Raji (cell line): Measurements from ENCODE around the gene ADRA2B.

Source experiments
- POLR2A ChIP-seq: IDR thresholded peaks from 2 replicates; pipeline ENCODE4 v1.6.1; 2011; ENCODE audit warnings: low read depth, low read length, control low read depth; ENCODE audit not compliant: insufficient read depth

ADRA2B gene

DNA sequence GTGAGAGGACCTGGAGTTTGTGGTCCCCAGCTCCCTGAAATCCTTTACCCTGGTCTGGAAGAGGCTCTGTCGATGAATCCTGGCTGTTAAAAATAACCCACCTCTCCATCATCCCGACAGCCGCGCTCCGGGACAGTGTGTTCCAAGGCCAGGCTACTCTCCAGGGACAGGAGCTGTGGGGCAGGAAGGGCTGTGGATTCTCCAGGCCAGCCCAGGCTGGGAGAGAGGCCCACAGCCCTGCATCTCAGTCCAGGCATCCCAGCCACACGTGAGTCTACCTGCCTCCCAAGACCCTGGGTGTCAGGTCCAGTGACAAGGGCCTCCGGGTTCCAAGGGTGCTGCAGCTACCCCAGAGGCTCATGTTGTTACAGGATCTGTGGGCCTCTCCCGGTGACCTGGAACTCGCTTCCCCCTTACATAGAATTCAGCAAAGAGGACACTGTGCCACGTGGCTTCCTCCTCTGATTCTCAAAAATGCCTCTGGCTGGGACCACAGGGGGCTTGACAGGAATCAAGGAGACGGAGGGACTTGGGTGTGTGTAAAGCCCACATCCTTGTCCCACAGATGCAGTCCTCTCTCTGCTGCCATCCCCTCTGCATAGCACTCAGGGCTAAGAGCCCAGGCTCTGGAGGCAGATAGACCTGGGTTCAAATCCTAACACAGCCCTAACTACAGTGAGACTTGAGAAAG lies 17.3 kb downstream of the ADRA2B start:
- TF ChIP-seq POLR2A = no peak

GRCh38 chr2:96097951-96098823 lies 18.2 kb downstream of the ADRA2B start:
- no peak for TF ChIP-seq POLR2A

DNA sequence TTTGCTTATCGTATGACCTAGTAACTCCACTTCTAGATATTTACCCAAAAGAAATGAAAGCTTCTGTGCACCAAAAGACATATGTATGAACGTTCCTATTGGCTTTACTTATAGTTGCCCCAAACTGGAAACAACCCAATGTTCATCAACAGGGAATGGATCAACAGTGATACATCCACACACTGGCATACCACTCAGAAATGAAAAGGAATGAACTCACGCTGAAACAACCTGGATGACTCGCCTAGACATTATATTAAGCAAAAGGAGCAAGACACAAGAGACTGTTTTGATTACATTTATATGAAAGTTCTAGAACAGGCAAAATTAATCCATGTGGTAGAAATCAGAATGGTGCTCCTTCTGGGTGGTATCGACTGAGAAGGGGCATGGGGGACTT lies 18.9 kb downstream of the ADRA2B start:
- TF ChIP-seq POLR2A = no peak

DNA sequence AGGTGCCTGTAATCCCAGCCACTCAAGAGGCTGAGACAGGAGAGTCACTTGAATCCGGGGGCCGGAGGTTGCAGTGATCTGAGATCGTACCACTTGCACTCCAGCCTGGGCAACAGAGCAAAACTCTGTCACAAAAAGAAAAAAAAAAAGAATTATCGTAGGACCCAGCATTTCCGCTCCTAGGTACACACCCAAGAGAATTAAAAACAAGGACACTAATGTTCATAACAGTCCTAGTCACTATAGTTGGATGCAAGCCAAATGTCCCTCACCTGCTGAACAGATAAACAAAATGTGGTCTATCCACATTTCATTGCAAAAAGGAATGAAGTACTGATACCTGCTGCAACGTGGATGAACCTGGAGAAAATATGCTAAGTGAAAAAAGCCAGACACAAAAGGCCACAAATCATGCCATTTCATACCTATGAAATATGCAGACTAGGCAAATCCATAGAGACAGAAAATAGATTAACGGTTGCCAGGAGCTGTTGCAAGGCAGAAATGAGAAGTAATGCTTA lies 21.2 kb downstream of the ADRA2B start:
- no peak for TF ChIP-seq POLR2A

GRCh38 chr2:96093528-96093927 lies 22.8 kb downstream of the ADRA2B start:
- TF ChIP-seq POLR2A = no peak

- no peak for TF ChIP-seq POLR2A
These were observed 23.4 kb downstream of the ADRA2B start for GRCh38 chr2:96092951-96093350.

- no peak for TF ChIP-seq POLR2A
These were observed 23.8 kb downstream of the ADRA2B start for GRCh38 chr2:96092573-96092877.

- TF ChIP-seq POLR2A = no peak
These were observed 24.4 kb downstream of the ADRA2B start for GRCh38 chr2:96091711-96092572.

DNA sequence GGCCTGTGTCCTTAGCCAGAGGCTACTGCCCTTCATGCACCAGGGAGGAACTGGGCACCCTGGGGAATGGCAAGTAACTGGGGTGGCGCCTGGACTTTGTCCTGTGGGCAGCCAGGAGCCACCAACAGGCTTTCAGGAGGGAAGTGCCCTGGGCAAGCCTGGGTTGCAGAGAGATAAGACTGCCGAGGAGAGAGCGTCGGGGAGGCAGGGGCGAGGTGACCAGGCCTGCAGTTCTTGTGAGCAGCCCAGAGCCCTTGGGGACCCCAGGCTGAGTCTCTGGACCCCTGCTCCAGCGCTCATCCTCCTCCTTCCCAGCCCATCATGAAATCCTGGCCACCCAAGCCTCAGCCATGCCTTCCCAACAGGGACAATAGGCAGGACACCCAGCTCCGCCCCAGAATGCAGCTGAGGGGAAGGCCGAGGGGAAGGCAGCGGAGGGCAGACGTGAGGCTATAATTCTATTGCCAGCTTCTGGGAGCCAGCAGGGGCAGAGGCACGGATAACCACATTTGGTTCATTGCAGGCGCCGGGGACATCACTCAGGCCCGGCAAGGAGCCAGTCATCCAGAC lies 25.1 kb downstream of the ADRA2B start:
- TF ChIP-seq POLR2A = no peak

GRCh38 chr2:96090196-96090926 lies 26.0 kb downstream of the ADRA2B start:
- TF ChIP-seq POLR2A = no peak

- no peak for TF ChIP-seq POLR2A
These were observed 26.8 kb downstream of the ADRA2B start for GRCh38 chr2:96089356-96090195.

GRCh38 chr2:96088340-96089335 lies 27.7 kb downstream of the ADRA2B start:
- no peak for TF ChIP-seq POLR2A

GRCh38 chr2:96087130-96087529 lies 29.2 kb downstream of the ADRA2B start:
- TF ChIP-seq POLR2A = no peak
